K562 (cell line): ENCODE results near the gene RUNX1. TPM values are rescaled to one million over a fixed set of nuclear protein-coding genes. Genes with fewer than 3 reads are reported as not detected.
A peak's percentile ranks its signal among the peaks of the same experiment; 100 is the strongest.

ENCODE experiments used
- ATAC-seq: fragments of 200-7000 bp; cut with Tn5 transposase; 3 replicates; pipeline ENCODE4 v1.9.1; 2020; ENCODE audit warnings: moderate library complexity
- BruUV-seq: library from RNA; stranded (reverse); fragments of 400-500 nt; replicated peaks from 2 replicates; lab custom pipeline; 2021; lab: Mats Ljungman, UMichigan
- CTCF ChIA-PET: fragments of 300-600 bp; formaldehyde crosslinking; extraction: SDS; loops from one replicate; lab custom pipeline; 2021; ENCODE audit warnings: low intra/inter-chr PET ratio; lab: Yijun Ruan, JAX
- POLR2A ChIA-PET: fragments of 300-600, 350-650 bp; sonication (Branson Sonifier 250); formaldehyde crosslinking; extraction: SDS; loops from one replicate; lab custom pipeline; 2021; ENCODE audit warnings: antibody characterized with exemption, inconsistent platforms; lab: Yijun Ruan, JAX
- DNase-seq, 4 experiments: peaks; one replicate each; pipeline versions ENCODE4 v3.0.0 to v3.0.0-alpha.2; 2011 to 2018; ENCODE audit warnings: low spot score in 3 of 4, mixed read lengths in 3 of 4; ENCODE audit errors: extremely low read depth in 1 of 4
- FAIRE-seq: peaks from 2 replicates; lab custom pipeline; 2011; peaks lifted over from hg19 to GRCh38; lab: Jason Lieb, UNC
- H2AFZ ChIP-seq: 2 replicates; pipeline ENCODE4 v1.6.0; 2011; ENCODE audit warnings: low read depth, low read length, control low read depth, inconsistent platforms
- H3K27ac ChIP-seq: fragments of 200-600 bp; 3 replicates; pipeline ENCODE4 v1.8.0; 2011; ENCODE audit warnings: low read depth, mild to moderate bottlenecking, control low read depth, inconsistent platforms, low read length, moderate library complexity, mixed read lengths; ENCODE audit errors: extremely low read depth
- H3K27me3 ChIP-seq, 2 experiments: fragments of 300-600 bp in 1 of 2; 2 replicates in 1 of 2; 3 replicates in 1 of 2; pipeline versions ENCODE4 v1.6.0 to v1.8.0; 2011; ENCODE audit warnings: inconsistent platforms in 2 of 2, low read length in 2 of 2, mild to moderate bottlenecking in 1 of 2, mixed read lengths in 1 of 2, moderate library complexity in 1 of 2; ENCODE audit not compliant: control insufficient read depth in 2 of 2, insufficient read depth in 2 of 2
- H3K36me3 ChIP-seq: fragments of 300-600 bp; 3 replicates; pipeline ENCODE4 v1.8.0; 2011; ENCODE audit warnings: mild to moderate bottlenecking, low read length, inconsistent platforms; ENCODE audit not compliant: control insufficient read depth, insufficient read depth
- H3K4me1 ChIP-seq, 2 experiments: fragments of 200-600 bp in 1 of 2; replicated peaks in 1 of 2; 2 replicates in 1 of 2; 3 replicates in 1 of 2; pipeline versions ENCODE4 v1.5.1 to v1.8.0; 2011; ENCODE audit warnings: inconsistent platforms in 2 of 2, low read length in 2 of 2, mild to moderate bottlenecking in 1 of 2, mixed read lengths in 1 of 2, moderate library complexity in 1 of 2; ENCODE audit not compliant: control insufficient read depth in 2 of 2, insufficient read depth in 2 of 2
- H3K4me2 ChIP-seq: 2 replicates; pipeline ENCODE4 v1.6.1; 2011; ENCODE audit warnings: low read length, control low read depth, inconsistent platforms, mixed read lengths; ENCODE audit not compliant: insufficient read depth
- H3K4me3 ChIP-seq: fragments of 200-600 bp; sonication (generic), shearing (Covaris generic); 2 replicates; pipeline ENCODE4 v1.5.1; 2016; ENCODE audit warnings: control low read depth, inconsistent platforms
- H3K79me2 ChIP-seq: fragments of 200-600 bp; 3 replicates; pipeline ENCODE4 v1.8.0; 2011; ENCODE audit warnings: low read length, inconsistent platforms; ENCODE audit not compliant: control insufficient read depth, insufficient read depth
- H3K9ac ChIP-seq, 2 experiments: 2 replicates each; pipeline versions ENCODE4 v1.6.0 to v1.6.1; 2011; ENCODE audit warnings: low read depth in 2 of 2, low read length in 2 of 2, control low read depth in 1 of 2, inconsistent platforms in 1 of 2, mild to moderate bottlenecking in 1 of 2, mixed read lengths in 1 of 2; ENCODE audit not compliant: insufficient read depth in 1 of 2
- H3K9me1 ChIP-seq: one replicate; pipeline ENCODE4 v1.6.0; 2011; ENCODE audit warnings: inconsistent platforms, mild to moderate bottlenecking, low read length, moderate library complexity; ENCODE audit not compliant: control insufficient read depth, insufficient read depth
- H3K9me3 ChIP-seq: replicated peaks from 2 replicates; pipeline ENCODE4 v1.5.1; 2011; ENCODE audit warnings: low read depth, low read length, inconsistent platforms; ENCODE audit not compliant: control insufficient read depth, insufficient read depth
- H4K20me1 ChIP-seq: replicated peaks from 2 replicates; pipeline ENCODE4 v1.6.1; 2011; ENCODE audit warnings: low read length, inconsistent platforms, mixed read lengths; ENCODE audit not compliant: control insufficient read depth, insufficient read depth
- CC2D1A ChIP-seq: fragments of 450-650 bp; IDR thresholded peaks from 2 replicates; pipeline ENCODE4 v1.6.1; 2017; ENCODE audit warnings: mild to moderate bottlenecking
- CHD2 ChIP-seq: IDR thresholded peaks from 2 replicates; pipeline ENCODE4 v1.6.1; 2011; ENCODE audit warnings: low read depth, low read length
- EWSR1 ChIP-seq: fragments of 450-650 bp; IDR thresholded peaks from 2 replicates; pipeline ENCODE4 v1.6.1; 2018; ENCODE audit warnings: borderline replicate concordance, mild to moderate bottlenecking, low read depth, moderate library complexity; ENCODE audit not compliant: partially characterized antibody
- FOXM1 ChIP-seq, 2 experiments: fragments of 450-650 bp in 1 of 2; sonication (generic) in 1 of 2; formaldehyde crosslinking in 1 of 2; IDR thresholded peaks; 2 replicates each; pipeline versions ENCODE4 v1.6.1 to v1.9.0; 2017 to 2022; ENCODE audit warnings: low read depth in 2 of 2, mild to moderate bottlenecking in 2 of 2, missing genetic modification reagents in 1 of 2, moderate library complexity in 1 of 2
- HDAC6 ChIP-seq: IDR thresholded peaks from 2 replicates; pipeline ENCODE4 v1.6.1; 2012; ENCODE audit warnings: low read depth, mild to moderate bottlenecking, control low read depth, inconsistent platforms, low read length, moderate library complexity
- KDM5B ChIP-seq: fragments of 200-600 bp; sonication (generic); IDR thresholded peaks from 2 replicates; pipeline ENCODE4 v1.6.1; 2012; ENCODE audit warnings: low read depth, mild to moderate bottlenecking, moderate library complexity, low read length, control low read depth, inconsistent platforms; ENCODE audit not compliant: insufficient replicate concordance
- RBM15 ChIP-seq: fragments of 200-400 bp; formaldehyde crosslinking; IDR thresholded peaks from 2 replicates; pipeline ENCODE4 v1.6.1; 2018; ENCODE audit warnings: mild to moderate bottlenecking, low read length, moderate library complexity; ENCODE audit not compliant: insufficient read depth
- SFPQ ChIP-seq: fragments of 200-400 bp; formaldehyde crosslinking; IDR thresholded peaks from 2 replicates; pipeline ENCODE4 v1.6.1; 2017; ENCODE audit warnings: mild to moderate bottlenecking, low read depth, low read length, moderate library complexity
- SREBF2 ChIP-seq: sonication (generic); formaldehyde crosslinking; IDR thresholded peaks from 2 replicates; pipeline ENCODE4 v1.4.0; 2020; ENCODE audit warnings: mild to moderate bottlenecking, missing genetic modification reagents
- STAG1 ChIP-seq: sonication (generic); formaldehyde crosslinking; IDR thresholded peaks from 2 replicates; pipeline ENCODE4 v1.5.0; 2020; ENCODE audit warnings: missing genetic modification reagents, borderline replicate concordance
- WGBS: fragments of 100-300 bp; shearing (Covaris generic); methylation state at CpG from one replicate; pipeline ENCODE4 v1.1.6; 2016; ENCODE audit warnings: low coverage, mixed read lengths; ENCODE audit not compliant: insufficient coverage; ENCODE audit errors: missing lambda C conversion rate; 5-methylcytosine and 5-hydroxymethylcytosine counted together
- in situ Hi-C: fragments of 300-500 bp; cut with MboI; formaldehyde crosslinking; loops from 4 replicates; pipeline ENCODE4 v1.15.0; 2018; ENCODE audit warnings: inconsistent platforms, mixed read lengths
- intact Hi-C: fragments of 100-400 bp; cut with micrococcal nuclease; formaldehyde crosslinking; loops from 2 replicates; pipeline ENCODE4 v1.14.2; 2022
- polyA plus RNA-seq, 8 experiments: library from polyadenylated mRNA; depleted of rRNA in 4 of 8; stranded (reverse) in 5 of 8; unstranded in 3 of 8; fragments of >200 nt; fragmentation: Nextera tagmentation in 2 of 8; fragmentation: Illumina TruSeq in 1 of 8; extraction: Ambion mirVana in 2 of 8; extraction: Trizol in 1 of 8; gene quantifications; 2 replicates each; pipeline versions ENCODE4 v1.2.1 to v1.2.3, GENCODE V29; 2011 to 2014; ENCODE audit warnings: inconsistent platforms in 1 of 8, missing spikeins in 1 of 8
- total RNA-seq, 7 experiments: library from RNA; depleted of rRNA in 6 of 7; stranded (reverse); fragments of >200 nt in 6 of 7; fragmentation: Illumina TruSeq in 2 of 7; extraction: Trizol in 2 of 7; gene quantifications; 2 replicates each; pipeline versions ENCODE4 v1.2.1 to v1.2.3, GENCODE V29; 2011 to 2021; ENCODE audit warnings: low replicate concordance in 1 of 7
- TF ChIP-seq, protein P1 (sequence below): sonication (generic); formaldehyde crosslinking; IDR thresholded peaks from 2 replicates; pipeline ENCODE4 v1.8.1; 2023; ENCODE audit warnings: missing genetic modification reagents, mild to moderate bottlenecking, borderline replicate concordance
- TF ChIP-seq, protein P2 (sequence below): fragments of 450-650 bp; IDR thresholded peaks from 2 replicates; pipeline ENCODE4 v1.6.1; 2016; ENCODE audit warnings: borderline replicate concordance

RUNX1 gene
- total and polyA plus RNA-seq, 9 of the 15 experiments (the other 6 are each of a cell fraction or from before 2014, with no cell fraction given), result 2.2 to 68.6 (median 17.8) TPM

GRCh38 chr21:35072557-35072956 is 23.5 kb upstream of the RUNX1 start:
- DNase-seq, result no peak
- H3K79me2 ChIP-seq, result no peaks in the 10 kb centered on the region
- peak; percentile 44; the same call in 2 of the 3 replicates for ATAC-seq
- H3K27me3 ChIP-seq, result no peaks in the 10 kb centered on the region
- no TSS peak for BruUV-seq
- TF ChIP-seq SFPQ (no peak), CC2D1A (no peak), STAG1 (CRISPR knock-in tag) (no peak), HDAC6 (no peak), CHD2 (no peak), EWSR1 (no peak), FOXM1 (IDR thresholded peaks at IDR 0.05; ENCODE audit: low read depth) (no peak), FOXM1 (CRISPR knock-in tag; IDR thresholded peaks at IDR 0.05; ENCODE audit: low read depth) (no peak), KDM5B (no peak), SREBF2 (CRISPR knock-in tag) (no peak), RBM15 (no peak)
- TF ChIP-seq, protein P1, sequence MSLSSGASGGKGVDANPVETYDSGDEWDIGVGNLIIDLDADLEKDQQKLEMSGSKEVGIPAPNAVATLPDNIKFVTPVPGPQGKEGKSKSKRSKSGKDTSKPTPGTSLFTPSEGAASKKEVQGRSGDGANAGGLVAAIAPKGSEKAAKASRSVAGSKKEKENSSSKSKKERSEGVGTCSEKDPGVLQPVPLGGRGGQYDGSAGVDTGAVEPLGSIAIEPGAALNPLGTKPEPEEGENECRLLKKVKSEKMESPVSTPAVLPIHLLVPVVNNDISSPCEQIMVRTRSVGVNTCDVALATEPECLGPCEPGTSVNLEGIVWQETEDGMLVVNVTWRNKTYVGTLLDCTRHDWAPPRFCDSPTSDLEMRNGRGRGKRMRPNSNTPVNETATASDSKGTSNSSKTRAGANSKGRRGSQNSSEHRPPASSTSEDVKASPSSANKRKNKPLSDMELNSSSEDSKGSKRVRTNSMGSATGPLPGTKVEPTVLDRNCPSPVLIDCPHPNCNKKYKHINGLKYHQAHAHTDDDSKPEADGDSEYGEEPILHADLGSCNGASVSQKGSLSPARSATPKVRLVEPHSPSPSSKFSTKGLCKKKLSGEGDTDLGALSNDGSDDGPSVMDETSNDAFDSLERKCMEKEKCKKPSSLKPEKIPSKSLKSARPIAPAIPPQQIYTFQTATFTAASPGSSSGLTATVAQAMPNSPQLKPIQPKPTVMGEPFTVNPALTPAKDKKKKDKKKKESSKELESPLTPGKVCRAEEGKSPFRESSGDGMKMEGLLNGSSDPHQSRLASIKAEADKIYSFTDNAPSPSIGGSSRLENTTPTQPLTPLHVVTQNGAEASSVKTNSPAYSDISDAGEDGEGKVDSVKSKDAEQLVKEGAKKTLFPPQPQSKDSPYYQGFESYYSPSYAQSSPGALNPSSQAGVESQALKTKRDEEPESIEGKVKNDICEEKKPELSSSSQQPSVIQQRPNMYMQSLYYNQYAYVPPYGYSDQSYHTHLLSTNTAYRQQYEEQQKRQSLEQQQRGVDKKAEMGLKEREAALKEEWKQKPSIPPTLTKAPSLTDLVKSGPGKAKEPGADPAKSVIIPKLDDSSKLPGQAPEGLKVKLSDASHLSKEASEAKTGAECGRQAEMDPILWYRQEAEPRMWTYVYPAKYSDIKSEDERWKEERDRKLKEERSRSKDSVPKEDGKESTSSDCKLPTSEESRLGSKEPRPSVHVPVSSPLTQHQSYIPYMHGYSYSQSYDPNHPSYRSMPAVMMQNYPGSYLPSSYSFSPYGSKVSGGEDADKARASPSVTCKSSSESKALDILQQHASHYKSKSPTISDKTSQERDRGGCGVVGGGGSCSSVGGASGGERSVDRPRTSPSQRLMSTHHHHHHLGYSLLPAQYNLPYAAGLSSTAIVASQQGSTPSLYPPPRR (CRISPR knock-in tag), result no peak
- TF ChIP-seq, protein P2, sequence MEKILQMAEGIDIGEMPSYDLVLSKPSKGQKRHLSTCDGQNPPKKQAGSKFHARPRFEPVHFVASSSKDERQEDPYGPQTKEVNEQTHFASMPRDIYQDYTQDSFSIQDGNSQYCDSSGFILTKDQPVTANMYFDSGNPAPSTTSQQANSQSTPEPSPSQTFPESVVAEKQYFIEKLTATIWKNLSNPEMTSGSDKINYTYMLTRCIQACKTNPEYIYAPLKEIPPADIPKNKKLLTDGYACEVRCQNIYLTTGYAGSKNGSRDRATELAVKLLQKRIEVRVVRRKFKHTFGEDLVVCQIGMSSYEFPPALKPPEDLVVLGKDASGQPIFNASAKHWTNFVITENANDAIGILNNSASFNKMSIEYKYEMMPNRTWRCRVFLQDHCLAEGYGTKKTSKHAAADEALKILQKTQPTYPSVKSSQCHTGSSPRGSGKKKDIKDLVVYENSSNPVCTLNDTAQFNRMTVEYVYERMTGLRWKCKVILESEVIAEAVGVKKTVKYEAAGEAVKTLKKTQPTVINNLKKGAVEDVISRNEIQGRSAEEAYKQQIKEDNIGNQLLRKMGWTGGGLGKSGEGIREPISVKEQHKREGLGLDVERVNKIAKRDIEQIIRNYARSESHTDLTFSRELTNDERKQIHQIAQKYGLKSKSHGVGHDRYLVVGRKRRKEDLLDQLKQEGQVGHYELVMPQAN, result no peak
- no peaks in the 10 kb centered on the region; a peak in 1 of 5 replicates for H3K4me1 ChIP-seq
- no peak overlapping the region for H3K4me3 ChIP-seq
- no peaks in the 10 kb centered on the region for H3K9me1 ChIP-seq
- ChIA-PET CTCF (no interaction called here), POLR2A (interaction anchor here (0.6 kb wide), 1 partner anchor 48 kb away, joined by 4 read pairs; no protein-coding TSS in a partner anchor)
- WGBS, result 55% methylated on average over 5 of the region's 5 CpGs
- H3K27ac ChIP-seq, result no peak overlapping the region
- H3K9ac ChIP-seq, result peak overlapping the region in 1 of 2 experiments; percentile 41; a peak in 1 of 4 replicates
- in situ Hi-C loops (no loop called here), intact Hi-C loops (no loop called here)
- H3K36me3 ChIP-seq, result no peaks in the 10 kb centered on the region
- H2AFZ ChIP-seq, result peak overlapping the region; percentile 71
- no peaks in the 10 kb centered on the region for H3K9me3 ChIP-seq
- FAIRE-seq, result no peak
- H4K20me1 ChIP-seq, result no peaks in the 10 kb centered on the region
- H3K4me2 ChIP-seq, result no peak overlapping the region
